ENCODE results near the gene HMMR. TPM values are rescaled to one million over a fixed set of nuclear protein-coding genes. Genes with fewer than 3 reads are reported as not detected.
"Not testable (repeated sequence)": the region's sequence is repeated elsewhere in the genome, so short reads cannot be mapped to it uniquely, and the experiment has no call there.

Gene HMMR
- 0.32 TPM for total RNA-seq
- long read RNA-seq = 0 reads

GRCh38 chr5:163460562-163461171 is at the start of gene HMMR:
TSS of gene HMMR (plus strand) at chr5:163460632. CDS start at chr5:163460693, 61 bp downstream.
- no peak for DNase-seq (ENCODE audit: low spot score)

GRCh38 chr5:163415673-163416072 is 44.8 kb upstream of the HMMR start:
- DNase-seq (ENCODE audit: low spot score) = not testable (repeated sequence)

GRCh38 chr5:163424836-163425235 is 35.6 kb upstream of the HMMR start:
- no peak for DNase-seq (ENCODE audit: low spot score)

- not testable (repeated sequence) for DNase-seq (ENCODE audit: low spot score)
Measured at GRCh38 chr5:163426128-163426527, 34.3 kb upstream of the HMMR start.

- no peak for DNase-seq (ENCODE audit: low spot score)
Measured at GRCh38 chr5:163432544-163432943, 27.9 kb upstream of the HMMR start.

GRCh38 chr5:163433271-163433670 is 27.2 kb upstream of the HMMR start:
- DNase-seq (ENCODE audit: low spot score) = no peak

GRCh38 chr5:163434401-163434866 is 26.0 kb upstream of the HMMR start:
- no peak for DNase-seq (ENCODE audit: low spot score)

GRCh38 chr5:163436515-163436914 is 23.9 kb upstream of the HMMR start:
- no peak for DNase-seq (ENCODE audit: low spot score)

- DNase-seq (ENCODE audit: low spot score) = no peak
Measured at GRCh38 chr5:163437011-163437308, 23.5 kb upstream of the HMMR start.

GRCh38 chr5:163437309-163438182 is 22.9 kb upstream of the HMMR start, which contains the start of gene CCNG1:
TSS of gene CCNG1 (plus strand) at chr5:163437595. CDS start at chr5:163439257, 1,662 bp downstream.
- DNase-seq (ENCODE audit: low spot score) = peak; percentile 96

- no peak for DNase-seq (ENCODE audit: low spot score)
Measured at GRCh38 chr5:163439092-163439425, 21.4 kb upstream of the HMMR start.

- DNase-seq (ENCODE audit: low spot score) = no peak
Measured at GRCh38 chr5:163440954-163441353, 19.5 kb upstream of the HMMR start.

- no peak for DNase-seq (ENCODE audit: low spot score)
Measured at GRCh38 chr5:163444526-163444925, 15.9 kb upstream of the HMMR start.

GRCh38 chr5:163445345-163445744 is 15.1 kb upstream of the HMMR start:
- no peak for DNase-seq (ENCODE audit: low spot score)

GRCh38 chr5:163447191-163447590 is 13.2 kb upstream of the HMMR start:
- DNase-seq (ENCODE audit: low spot score) = no peak

- no peak for DNase-seq (ENCODE audit: low spot score)
Measured at GRCh38 chr5:163447875-163448274, 12.6 kb upstream of the HMMR start.

- DNase-seq (ENCODE audit: low spot score) = no peak
Measured at GRCh38 chr5:163448491-163448890, 11.9 kb upstream of the HMMR start.

- DNase-seq (ENCODE audit: low spot score) = no peak
Measured at GRCh38 chr5:163451489-163451888, 8.9 kb upstream of the HMMR start.

- no peak for DNase-seq (ENCODE audit: low spot score)
Measured at GRCh38 chr5:163453705-163454104, 6.7 kb upstream of the HMMR start.

GRCh38 chr5:163455406-163455805 is 5.0 kb upstream of the HMMR start:
- not testable (repeated sequence) for DNase-seq (ENCODE audit: low spot score)

- no peak for DNase-seq (ENCODE audit: low spot score)
Measured at GRCh38 chr5:163456029-163456589, 4.3 kb upstream of the HMMR start.

- DNase-seq (ENCODE audit: low spot score) = no peak
Measured at GRCh38 chr5:163456840-163457239, 3.6 kb upstream of the HMMR start.

All from mesenteric fat pad (tissue), 1 donor.